Ishikawa (cell line): ENCODE measurements around the gene OSCP1.

Source experiments
- CEBPB ChIP-seq: IDR thresholded peaks from 2 replicates; pipeline ENCODE4 v1.6.1; 2012
- CREB1 ChIP-seq: IDR thresholded peaks from 2 replicates; pipeline ENCODE4 v1.6.1; 2012; ENCODE audit warnings: low read depth
- EGR1 ChIP-seq: IDR thresholded peaks from 2 replicates; pipeline ENCODE4 v1.6.1; 2012
- EP300 ChIP-seq: IDR thresholded peaks from 2 replicates; pipeline ENCODE4 v1.6.1; 2012; ENCODE audit warnings: borderline replicate concordance
- MAX ChIP-seq: IDR thresholded peaks from 2 replicates; pipeline ENCODE4 v1.6.1; 2012
- RAD21 ChIP-seq: IDR thresholded peaks from 2 replicates; pipeline ENCODE4 v1.6.1; 2012; ENCODE audit warnings: low read depth
- REST ChIP-seq: IDR thresholded peaks from 2 replicates; pipeline ENCODE4 v1.6.1; 2012; ENCODE audit warnings: low read depth, mild to moderate bottlenecking
- TAF1 ChIP-seq: IDR thresholded peaks from 2 replicates; pipeline ENCODE4 v1.6.1; 2012; ENCODE audit warnings: low read depth, mild to moderate bottlenecking
- TCF12 ChIP-seq: IDR thresholded peaks from 2 replicates; pipeline ENCODE4 v1.6.1; 2012; ENCODE audit warnings: low read depth
- TEAD4 ChIP-seq: IDR thresholded peaks from 2 replicates; pipeline ENCODE4 v1.6.1; 2012
- USF1 ChIP-seq: IDR thresholded peaks from 2 replicates; pipeline ENCODE4 v1.6.1; 2012
- YY1 ChIP-seq: IDR thresholded peaks from 2 replicates; pipeline ENCODE4 v1.6.1; 2012; ENCODE audit warnings: low read depth

- no peak for TF ChIP-seq USF1
- TF ChIP-seq RAD21 = no peak
- TF ChIP-seq TCF12 = no peak
- no peak for TF ChIP-seq REST
- no peak for TF ChIP-seq MAX
- no peak for TF ChIP-seq TAF1
- no peak for TF ChIP-seq CEBPB
- no peak for TF ChIP-seq CREB1
- TF ChIP-seq YY1 = no peak
- TF ChIP-seq EP300 = no peak
- no peak for TF ChIP-seq TEAD4
- TF ChIP-seq EGR1 = no peak
Measured at GRCh38 chr1:36392836-36393235, 57.4 kb downstream of the OSCP1 start.
